Sigmoid colon (tissue), 4 donors: Measurements from ENCODE around the gene AFAP1.

Source experiments
- EP300 ChIP-seq, 4 donors: sonication (generic); formaldehyde crosslinking; IDR thresholded peaks; one replicate each; pipeline ENCODE4 v1.6.1; 2017; ENCODE audit warnings: antibody characterized with exemption in 4 of 4
- POLR2AphosphoS5 ChIP-seq, 4 donors: sonication (generic); formaldehyde crosslinking; IDR thresholded peaks; one replicate each; pipeline ENCODE4 v1.6.1; 2017; ENCODE audit warnings: antibody characterized with exemption in 4 of 4

DNA sequence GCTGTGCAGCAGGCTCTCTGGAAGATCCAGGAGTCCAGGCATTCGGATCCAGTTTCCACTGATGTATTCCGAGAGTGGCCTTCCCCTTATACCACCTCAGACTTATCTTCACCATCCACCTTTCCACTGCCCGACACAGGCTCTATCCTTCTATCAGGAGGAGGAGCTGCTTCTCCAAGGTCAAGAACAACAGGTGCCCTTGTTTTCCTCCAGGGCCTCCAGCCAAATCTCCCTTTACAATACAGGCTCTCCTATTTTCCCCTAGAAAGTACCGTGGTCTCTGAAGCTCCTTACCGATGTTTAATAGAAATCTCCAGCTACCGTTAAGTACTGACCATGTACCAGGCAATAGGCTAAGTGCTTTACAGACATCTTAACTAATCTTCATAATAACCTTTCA is 61.3 kb downstream of the AFAP1 start:
- TF ChIP-seq POLR2AphosphoS5 (IDR thresholded peaks at IDR 0.05) (no peak), EP300 (IDR thresholded peaks at IDR 0.05) (no peak)
